Fibroblast of lung (primary cell): ENCODE measurements around the gene CACNA1A. TPM values are rescaled to one million over a fixed set of nuclear protein-coding genes. Genes with fewer than 3 reads are reported as not detected.

ENCODE experiments used
- DNase-seq, 2 donors: peaks; one replicate each; pipeline versions ENCODE4 v3.0.0 to v3.0.0-alpha.2; 2010; ENCODE audit warnings: low read depth in 2 of 2
- H2AFZ ChIP-seq: 2 replicates; pipeline ENCODE4 v1.5.1; 2012; ENCODE audit warnings: low read length, control low read depth, inconsistent platforms
- H3K27ac ChIP-seq: 2 replicates; pipeline ENCODE4 v1.5.1; 2011; ENCODE audit warnings: low read length, control low read depth; ENCODE audit not compliant: insufficient read depth
- H3K27me3 ChIP-seq: 2 replicates; pipeline ENCODE4 v1.5.1; 2011; ENCODE audit warnings: mild to moderate bottlenecking, low read length; ENCODE audit not compliant: control insufficient read depth, insufficient read depth
- H3K36me3 ChIP-seq: 2 replicates; pipeline ENCODE4 v1.5.1; 2011; ENCODE audit warnings: low read length; ENCODE audit not compliant: control insufficient read depth, insufficient read depth
- H3K4me1 ChIP-seq: 2 replicates; pipeline ENCODE4 v1.5.1; 2011; ENCODE audit warnings: low read length; ENCODE audit not compliant: control insufficient read depth, insufficient read depth; ENCODE audit errors: extremely low read depth
- H3K4me2 ChIP-seq: 2 replicates; pipeline ENCODE4 v1.5.1; 2011; ENCODE audit warnings: low read length, control low read depth; ENCODE audit not compliant: insufficient read depth; ENCODE audit errors: extremely low read depth
- H3K4me3 ChIP-seq, 4 experiments: fragments of 200-600 bp in 1 of 4; sonication (generic) in 1 of 4; replicated peaks in 1 of 4; 2 replicates each; pipeline ENCODE4 v1.5.1; 2011 to 2016; ENCODE audit warnings: low read length in 4 of 4, low read depth in 3 of 4, mild to moderate bottlenecking in 3 of 4, control low read depth in 2 of 4, inconsistent platforms in 1 of 4, mixed read lengths in 1 of 4; ENCODE audit not compliant: insufficient read depth in 1 of 4; ENCODE audit errors: control extremely low read depth in 1 of 4
- H3K79me2 ChIP-seq: 2 replicates; pipeline ENCODE4 v1.5.1; 2012; ENCODE audit warnings: mild to moderate bottlenecking, low read length, inconsistent platforms; ENCODE audit not compliant: control insufficient read depth, insufficient read depth
- H3K9ac ChIP-seq: 2 replicates; pipeline ENCODE4 v1.5.1; 2011; ENCODE audit warnings: mild to moderate bottlenecking, low read length, control low read depth; ENCODE audit not compliant: insufficient read depth
- H3K9me3 ChIP-seq: 2 replicates; pipeline ENCODE4 v1.5.1; 2012; ENCODE audit warnings: low read depth, low read length; ENCODE audit not compliant: control insufficient read depth, insufficient read depth
- H4K20me1 ChIP-seq: 2 replicates; pipeline ENCODE4 v1.5.1; 2011; ENCODE audit warnings: low read length; ENCODE audit not compliant: control insufficient read depth, insufficient read depth; ENCODE audit errors: extremely low read depth
- EZH2 ChIP-seq: IDR thresholded peaks from 2 replicates; pipeline ENCODE4 v1.5.1; 2012; ENCODE audit warnings: low read length, control low read depth, mild to moderate bottlenecking; ENCODE audit errors: missing control alignments
- polyA plus RNA-seq, 2 donors: library from polyadenylated mRNA; depleted of rRNA in 1 of 2; stranded (reverse) in 1 of 2; unstranded in 1 of 2; fragments of >200 nt; gene quantifications; 2 replicates each; pipeline ENCODE4 v1.2.1, GENCODE V29; 2011 to 2012; ENCODE audit warnings: missing spikeins in 1 of 2
- total RNA-seq: library from RNA; depleted of rRNA; stranded (reverse); fragments of >200 nt; gene quantifications from 2 replicates; pipeline ENCODE4 v1.2.1, GENCODE V29; 2014
- TF ChIP-seq, protein P1 (sequence below), 2 donors: IDR thresholded peaks in 1 of 2; conservative IDR thresholded peaks in 1 of 2; 1 replicate in 1 of 2; 2 replicates in 1 of 2; pipeline ENCODE4 v1.5.1; 2011 to 2012; ENCODE audit warnings: low read length in 2 of 2, control low read depth in 1 of 2, inconsistent platforms in 1 of 2, low read depth in 1 of 2, mild to moderate bottlenecking in 1 of 2

Gene CACNA1A
- total and polyA plus RNA-seq, 2 donors (not counting 1 experiment from before 2014, with no cell fraction given) = 0.96 to 9.7 TPM

DNA sequence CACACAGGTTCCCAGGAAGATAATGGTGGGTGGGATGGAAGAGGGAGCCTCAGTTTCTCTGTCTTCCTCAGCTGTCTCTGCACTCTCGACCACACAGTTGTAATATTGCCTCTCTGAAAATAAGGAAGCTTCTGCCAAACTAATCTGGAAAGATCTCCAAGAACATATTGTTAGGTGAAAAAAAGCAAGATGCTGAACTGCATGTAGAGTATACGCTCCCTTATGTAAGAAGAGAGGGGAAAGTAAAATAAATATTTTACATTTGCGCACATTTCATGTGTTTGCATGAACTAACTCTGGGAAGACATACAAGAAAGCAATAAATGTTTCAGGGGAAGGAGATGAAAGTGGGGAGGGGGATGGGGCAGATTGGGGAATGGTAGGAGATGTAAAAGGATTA, 41.9 kb upstream of the CACNA1A start:
- no peak for DNase-seq
- H3K4me2 ChIP-seq = no peak overlapping the region
- TF ChIP-seq EZH2 = no peak
- TF ChIP-seq, protein P1, sequence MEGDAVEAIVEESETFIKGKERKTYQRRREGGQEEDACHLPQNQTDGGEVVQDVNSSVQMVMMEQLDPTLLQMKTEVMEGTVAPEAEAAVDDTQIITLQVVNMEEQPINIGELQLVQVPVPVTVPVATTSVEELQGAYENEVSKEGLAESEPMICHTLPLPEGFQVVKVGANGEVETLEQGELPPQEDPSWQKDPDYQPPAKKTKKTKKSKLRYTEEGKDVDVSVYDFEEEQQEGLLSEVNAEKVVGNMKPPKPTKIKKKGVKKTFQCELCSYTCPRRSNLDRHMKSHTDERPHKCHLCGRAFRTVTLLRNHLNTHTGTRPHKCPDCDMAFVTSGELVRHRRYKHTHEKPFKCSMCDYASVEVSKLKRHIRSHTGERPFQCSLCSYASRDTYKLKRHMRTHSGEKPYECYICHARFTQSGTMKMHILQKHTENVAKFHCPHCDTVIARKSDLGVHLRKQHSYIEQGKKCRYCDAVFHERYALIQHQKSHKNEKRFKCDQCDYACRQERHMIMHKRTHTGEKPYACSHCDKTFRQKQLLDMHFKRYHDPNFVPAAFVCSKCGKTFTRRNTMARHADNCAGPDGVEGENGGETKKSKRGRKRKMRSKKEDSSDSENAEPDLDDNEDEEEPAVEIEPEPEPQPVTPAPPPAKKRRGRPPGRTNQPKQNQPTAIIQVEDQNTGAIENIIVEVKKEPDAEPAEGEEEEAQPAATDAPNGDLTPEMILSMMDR (conservative IDR thresholded peaks at IDR 0.05 in 1 of 2, IDR thresholded peaks at IDR 0.05 in 1 of 2; ENCODE audit: low read depth in 1 of 2, low read length in 2 of 2) = no peak
- no peaks in the 10 kb centered on the region for H3K4me1 ChIP-seq
- no peak overlapping the region for H3K4me3 ChIP-seq
- no peak overlapping the region for H3K9ac ChIP-seq
- H3K27me3 ChIP-seq = no peaks in the 10 kb centered on the region
- no peaks in the 10 kb centered on the region for H4K20me1 ChIP-seq
- H3K9me3 ChIP-seq = no peaks in the 10 kb centered on the region
- no peaks in the 10 kb centered on the region for H3K79me2 ChIP-seq
- H3K36me3 ChIP-seq = no peaks in the 10 kb centered on the region
- no peak overlapping the region for H2AFZ ChIP-seq
- H3K27ac ChIP-seq = no peak overlapping the region

DNA sequence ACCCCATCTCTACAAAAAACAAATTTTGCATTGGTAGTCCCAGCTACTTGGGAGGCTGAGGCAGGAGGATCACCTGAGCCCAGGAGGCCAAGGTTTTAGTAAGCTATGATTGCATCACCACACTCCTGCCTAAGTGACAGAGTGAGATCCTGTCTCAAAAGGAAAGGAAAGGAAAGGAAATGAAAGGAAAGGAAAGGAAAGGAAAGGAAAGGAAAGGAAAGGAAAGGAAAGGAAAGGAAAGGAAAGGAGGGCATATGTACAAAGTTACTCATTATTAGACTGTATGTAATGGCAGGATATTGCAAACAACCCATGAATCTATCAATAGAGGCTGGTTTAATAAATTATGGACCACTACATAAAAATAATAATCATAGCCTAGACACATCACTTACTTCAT, 40.8 kb upstream of the CACNA1A start:
- TF ChIP-seq, protein P1 (conservative IDR thresholded peaks at IDR 0.05 in 1 of 2, IDR thresholded peaks at IDR 0.05 in 1 of 2; ENCODE audit: low read depth in 1 of 2, low read length in 2 of 2) = no peak
- TF ChIP-seq EZH2 = no peak
- H3K79me2 ChIP-seq = no peaks in the 10 kb centered on the region

DNA sequence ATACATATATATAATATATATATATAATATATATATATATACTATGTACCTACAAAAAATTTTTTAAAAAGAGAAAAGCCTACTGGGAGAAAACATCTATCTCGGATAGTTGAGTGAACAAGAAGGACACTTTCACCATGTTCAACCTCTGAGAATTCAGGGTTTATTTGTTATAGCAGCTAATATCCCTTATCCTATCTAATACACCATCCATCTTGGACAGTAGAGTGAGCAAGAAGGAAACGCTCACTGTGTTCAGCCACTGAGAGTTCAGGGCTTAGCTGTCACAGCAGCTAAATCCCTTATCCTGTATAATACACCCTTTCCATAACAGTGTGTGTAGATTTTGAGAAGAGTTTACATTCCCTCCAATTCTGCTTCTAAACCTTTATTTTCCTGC, 38.1 kb upstream of the CACNA1A start:
- Histone ChIP-seq H3K27ac (no peak overlapping the region), H2AFZ (no peak overlapping the region), H3K4me3 (no peak overlapping the region), H3K9ac (no peak overlapping the region), H3K27me3 (no peaks in the 10 kb centered on the region), H3K9me3 (no peaks in the 10 kb centered on the region), H3K36me3 (no peaks in the 10 kb centered on the region), H4K20me1 (no peaks in the 10 kb centered on the region), H3K79me2 (no peaks in the 10 kb centered on the region), H3K4me2 (no peak overlapping the region), H3K4me1 (no peaks in the 10 kb centered on the region)
- DNase-seq = no peak
- TF ChIP-seq, protein P1 (conservative IDR thresholded peaks at IDR 0.05 in 1 of 2, IDR thresholded peaks at IDR 0.05 in 1 of 2; ENCODE audit: low read depth in 1 of 2, low read length in 2 of 2) = no peak
- TF ChIP-seq EZH2 = no peak

More for the DNA sequence above, 40.8 kb upstream of the CACNA1A start:
- H3K4me2 ChIP-seq = no peak overlapping the region
- no peaks in the 10 kb centered on the region for H3K27me3 ChIP-seq
- no peaks in the 10 kb centered on the region for H3K9me3 ChIP-seq
- H4K20me1 ChIP-seq = no peaks in the 10 kb centered on the region
- no peak overlapping the region for H2AFZ ChIP-seq
- H3K27ac ChIP-seq = no peak overlapping the region
- DNase-seq = no peak
- no peak overlapping the region for H3K4me3 ChIP-seq
- no peaks in the 10 kb centered on the region for H3K4me1 ChIP-seq
- no peak overlapping the region for H3K9ac ChIP-seq
- no peaks in the 10 kb centered on the region for H3K36me3 ChIP-seq
